Astrocyte of the cerebellum (primary cell): ENCODE results near the gene MT1X.

Experiments
- DNase-seq: peaks from one replicate; pipeline ENCODE4 v3.0.0-alpha.2; 2011; ENCODE audit warnings: low read depth
- H3K4me3 ChIP-seq: 2 replicates; pipeline ENCODE4 v1.5.1; 2011; ENCODE audit warnings: mild to moderate bottlenecking, low read depth, low read length, moderate library complexity
- in situ Hi-C: cut with HindIII; loops from 2 replicates; pipeline ENCODE4 v1.10.0; 2017; ENCODE audit warnings: low sequenced_read_pairs
- TF ChIP-seq, protein P1 (sequence below): IDR thresholded peaks from 2 replicates; pipeline ENCODE4 v1.5.1; 2012; ENCODE audit warnings: low read length, low read depth, moderate library complexity, mild to moderate bottlenecking; ENCODE audit errors: missing control alignments

MT1X gene

DNA sequence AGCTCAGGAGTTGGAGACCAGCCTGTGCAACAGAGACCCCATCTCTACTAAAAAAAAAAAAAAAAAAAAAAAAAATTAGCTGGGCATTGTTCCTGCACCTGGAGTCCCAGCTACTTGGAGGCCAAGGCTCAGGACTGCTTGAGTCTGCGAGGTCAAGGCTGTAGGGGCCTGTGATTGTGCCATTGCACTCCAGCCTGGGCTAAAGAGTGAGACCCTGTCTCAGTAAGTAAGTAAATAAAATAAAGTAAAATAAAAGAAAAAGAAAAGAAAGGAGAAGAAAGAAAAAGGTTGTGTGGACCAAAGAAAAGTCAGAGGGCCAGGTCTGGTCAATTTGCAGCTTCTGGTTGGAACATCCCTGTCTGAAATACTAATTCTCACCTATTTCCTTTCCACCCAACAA is 18.4 kb downstream of the MT1X start:
- in situ Hi-C loops: no loop called here
- H3K4me3 ChIP-seq: no peak overlapping the region
- TF ChIP-seq, protein P1, sequence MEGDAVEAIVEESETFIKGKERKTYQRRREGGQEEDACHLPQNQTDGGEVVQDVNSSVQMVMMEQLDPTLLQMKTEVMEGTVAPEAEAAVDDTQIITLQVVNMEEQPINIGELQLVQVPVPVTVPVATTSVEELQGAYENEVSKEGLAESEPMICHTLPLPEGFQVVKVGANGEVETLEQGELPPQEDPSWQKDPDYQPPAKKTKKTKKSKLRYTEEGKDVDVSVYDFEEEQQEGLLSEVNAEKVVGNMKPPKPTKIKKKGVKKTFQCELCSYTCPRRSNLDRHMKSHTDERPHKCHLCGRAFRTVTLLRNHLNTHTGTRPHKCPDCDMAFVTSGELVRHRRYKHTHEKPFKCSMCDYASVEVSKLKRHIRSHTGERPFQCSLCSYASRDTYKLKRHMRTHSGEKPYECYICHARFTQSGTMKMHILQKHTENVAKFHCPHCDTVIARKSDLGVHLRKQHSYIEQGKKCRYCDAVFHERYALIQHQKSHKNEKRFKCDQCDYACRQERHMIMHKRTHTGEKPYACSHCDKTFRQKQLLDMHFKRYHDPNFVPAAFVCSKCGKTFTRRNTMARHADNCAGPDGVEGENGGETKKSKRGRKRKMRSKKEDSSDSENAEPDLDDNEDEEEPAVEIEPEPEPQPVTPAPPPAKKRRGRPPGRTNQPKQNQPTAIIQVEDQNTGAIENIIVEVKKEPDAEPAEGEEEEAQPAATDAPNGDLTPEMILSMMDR: no peak
- no peak for DNase-seq

DNA sequence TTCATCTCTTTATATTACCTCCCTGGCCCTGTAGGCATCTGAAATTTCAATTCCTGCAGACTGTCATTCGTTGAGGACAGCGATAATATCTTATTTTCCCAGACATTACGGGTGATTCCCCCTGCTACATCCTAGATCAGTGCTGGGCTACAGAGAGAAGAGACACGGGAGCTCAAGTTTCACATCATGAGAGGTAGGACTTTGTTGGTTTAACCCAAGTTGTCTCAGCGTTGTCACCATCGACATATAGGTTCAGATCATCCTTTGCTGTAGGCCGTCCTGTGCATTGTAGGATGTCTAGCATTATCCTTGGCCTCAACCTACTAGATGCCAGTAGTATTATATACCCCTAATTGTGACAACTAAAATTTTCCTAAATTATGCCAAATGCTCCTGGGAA is 19.3 kb downstream of the MT1X start:
- DNase-seq: no peak
- no peak overlapping the region for H3K4me3 ChIP-seq
- in situ Hi-C loops: no loop called here
- TF ChIP-seq, protein P1: no peak

DNA sequence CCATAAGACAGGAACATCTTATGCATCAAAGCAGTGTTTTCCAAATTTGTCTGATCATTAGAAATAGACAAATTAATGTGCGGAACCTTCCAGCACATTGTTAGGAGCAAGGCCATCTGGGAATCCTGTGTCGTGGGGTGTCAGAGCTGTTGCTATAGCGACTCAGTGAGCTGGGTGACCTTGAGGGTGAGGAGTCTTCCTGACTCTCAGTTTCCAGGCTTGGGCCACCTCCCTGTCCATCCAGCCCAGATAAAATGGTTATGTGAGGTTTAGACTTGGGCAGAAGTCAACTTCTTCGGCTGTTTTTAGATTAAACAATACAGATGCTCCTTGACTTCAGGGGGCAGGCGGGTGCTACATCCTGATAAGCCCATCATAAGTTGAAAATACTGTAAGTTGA is 20.6 kb downstream of the MT1X start:
- TF ChIP-seq, protein P1: no peak
- H3K4me3 ChIP-seq: no peak overlapping the region
- DNase-seq: no peak
- in situ Hi-C loops: no loop called here

DNA sequence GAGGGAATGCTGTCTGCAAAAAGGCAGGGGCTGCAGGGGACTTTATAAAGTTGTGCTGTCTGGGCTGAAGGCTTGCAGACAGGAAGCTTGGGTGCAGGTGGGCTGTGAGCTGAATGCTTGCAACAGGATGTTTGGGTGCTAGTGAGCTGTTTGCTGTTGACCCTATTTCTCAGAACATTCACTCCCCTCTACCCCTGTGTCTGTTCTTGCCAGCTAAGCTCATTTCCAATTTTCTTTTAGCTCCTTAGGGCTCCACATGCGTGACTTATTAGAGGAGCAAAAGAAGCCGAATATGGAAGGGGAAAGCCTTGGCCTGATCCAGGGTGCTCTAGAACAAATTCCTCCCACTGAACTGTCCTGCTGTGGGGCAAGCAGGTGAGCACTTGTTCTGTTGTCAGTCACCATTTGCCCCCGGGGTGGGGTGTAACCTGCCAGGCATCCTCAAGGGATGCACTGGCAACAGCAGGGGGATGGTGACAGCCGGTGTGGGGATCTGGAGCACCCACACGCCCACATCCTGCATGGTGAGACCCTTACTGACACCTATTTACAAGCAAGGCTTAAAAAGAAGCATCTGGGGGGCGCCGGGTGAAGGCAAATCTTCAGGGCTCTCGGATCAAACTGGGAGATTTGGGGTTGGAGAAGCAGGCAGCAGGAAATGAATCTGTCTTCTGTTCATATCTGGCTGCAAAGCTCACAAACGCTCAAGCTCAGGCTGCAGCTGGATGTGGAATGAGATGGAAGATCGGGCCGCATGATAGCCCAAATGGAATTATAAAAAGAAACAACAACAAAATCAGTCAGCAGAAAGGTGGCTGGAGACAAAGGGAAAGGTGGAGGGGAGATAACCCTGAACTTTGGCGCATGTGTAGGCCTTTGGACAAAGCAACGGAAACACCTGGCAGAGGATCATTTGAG is 26.5 kb downstream of the MT1X start:
- in situ Hi-C loops: no loop called here
- TF ChIP-seq, protein P1: no peak
- H3K4me3 ChIP-seq: no peak overlapping the region
- DNase-seq: no peak

DNA sequence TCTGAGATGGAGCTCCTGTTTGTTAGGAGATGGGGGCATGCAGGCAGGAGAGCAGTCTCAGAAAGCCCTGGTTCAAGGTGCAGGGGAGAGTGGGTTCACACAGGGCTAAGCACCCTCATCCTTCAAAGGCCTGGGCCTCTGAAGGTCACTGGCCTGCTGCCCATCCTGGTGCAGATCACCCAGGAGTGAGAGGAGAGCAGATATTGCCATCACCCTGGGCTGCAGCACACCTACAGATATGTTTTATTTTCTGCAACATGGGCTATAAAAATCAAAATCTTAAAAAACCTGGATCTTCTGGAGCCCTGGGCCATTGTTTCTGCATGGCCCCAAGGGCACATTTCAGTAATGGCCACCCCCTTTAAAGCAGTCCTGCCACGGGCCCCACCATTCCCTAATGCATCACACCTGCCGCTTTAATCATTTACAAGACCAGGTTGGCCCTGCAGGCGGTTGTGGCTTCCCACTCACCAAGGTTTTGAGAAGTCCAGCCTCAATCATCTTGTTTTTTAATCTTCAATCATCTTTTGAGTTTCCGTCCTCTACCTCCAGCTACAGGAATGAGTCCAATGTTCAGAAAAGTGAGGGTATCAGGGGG is 27.3 kb downstream of the MT1X start:
- H3K4me3 ChIP-seq: no peak overlapping the region
- in situ Hi-C loops: no loop called here
- no peak for DNase-seq
- TF ChIP-seq, protein P1: no peak

DNA sequence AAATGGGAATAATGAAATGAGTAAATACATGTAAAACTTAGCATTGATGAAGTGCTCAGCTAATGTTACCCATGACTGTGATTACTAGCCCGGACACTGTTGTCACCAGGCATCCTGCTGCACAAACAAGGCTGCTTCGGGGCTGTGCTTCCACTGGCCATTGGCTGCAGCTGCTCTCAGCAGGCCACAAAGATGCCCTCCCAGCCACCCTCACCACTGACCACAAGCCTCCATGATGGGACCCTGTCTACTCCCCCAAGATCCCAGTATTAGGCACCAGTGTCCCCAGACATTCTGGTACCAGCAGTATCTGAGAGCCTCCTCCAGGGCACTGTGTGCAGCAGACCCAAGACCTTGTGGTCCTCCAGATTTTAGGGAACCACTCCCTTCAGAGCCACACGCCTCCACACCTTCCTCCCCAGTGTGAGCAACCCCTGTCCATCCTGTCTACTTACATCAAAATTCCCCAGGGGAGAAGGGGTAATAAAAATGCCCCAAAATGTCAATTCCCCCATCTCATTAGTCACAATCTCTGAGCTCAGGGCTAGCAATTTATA is 28.0 kb downstream of the MT1X start:
- no peak for DNase-seq
- TF ChIP-seq, protein P1: no peak
- H3K4me3 ChIP-seq: no peak overlapping the region
- in situ Hi-C loops: no loop called here
